ENCODE results near the gene GTF2B.
"Not testable (repeated sequence)": the region's sequence is repeated elsewhere in the genome, so short reads cannot be mapped to it uniquely, and the experiment has no call there.

Gene GTF2B

GRCh38 chr1:88897070-88897730, 5.8 kb upstream of the GTF2B start:
- TF ChIP-seq GATA1 (IDR thresholded peaks at IDR 0.05; ENCODE audit: low read depth, low read length) (no peak), POLR2A (IDR thresholded peaks at IDR 0.05; ENCODE audit: low read length) (no peak)

GRCh38 chr1:88892357-88892877, 1.1 kb upstream of the GTF2B start:
- DNase-seq: peak; percentile 45 to 70
- no peak for TF ChIP-seq POLR2A (IDR thresholded peaks at IDR 0.05; ENCODE audit: low read length)
- TF ChIP-seq GATA1 (IDR thresholded peaks at IDR 0.05; ENCODE audit: low read depth, low read length): no peak

More at GRCh38 chr1:88897070-88897730, 5.8 kb upstream of the GTF2B start:
- no peak for DNase-seq

GRCh38 chr1:88891951-88892340, 579 bp upstream of the GTF2B start:
- no peak for DNase-seq
- TF ChIP-seq GATA1 (IDR thresholded peaks at IDR 0.05; ENCODE audit: low read depth, low read length) (no peak), POLR2A (IDR thresholded peaks at IDR 0.05; ENCODE audit: low read length) (no peak)

- peak; percentile 59 to 76 for DNase-seq
- TF ChIP-seq POLR2A (IDR thresholded peaks at IDR 0.05; ENCODE audit: low read length): no peak
Measured at GRCh38 chr1:88890791-88891317, 513 bp downstream of the GTF2B start.

- no peak for TF ChIP-seq POLR2A (IDR thresholded peaks at IDR 0.05; ENCODE audit: low read length)
- DNase-seq: peak; percentile 53 to 62
Measured at GRCh38 chr1:88890131-88890530, 1.2 kb downstream of the GTF2B start.

- no peak for DNase-seq
- TF ChIP-seq GATA1 (IDR thresholded peaks at IDR 0.05; ENCODE audit: low read depth, low read length) (no peak), POLR2A (IDR thresholded peaks at IDR 0.05; ENCODE audit: low read length) (no peak)
Measured at GRCh38 chr1:88888750-88889149, 2.6 kb downstream of the GTF2B start.

GRCh38 chr1:88885933-88886332, 5.4 kb downstream of the GTF2B start:
- TF ChIP-seq GATA1 (IDR thresholded peaks at IDR 0.05; ENCODE audit: low read depth, low read length) (no peak), POLR2A (IDR thresholded peaks at IDR 0.05; ENCODE audit: low read length) (no peak)
- no peak for DNase-seq

GRCh38 chr1:88883156-88883555, 8.2 kb downstream of the GTF2B start:
- TF ChIP-seq POLR2A (IDR thresholded peaks at IDR 0.05; ENCODE audit: low read length): no peak
- no peak for TF ChIP-seq GATA1 (IDR thresholded peaks at IDR 0.05; ENCODE audit: low read depth, low read length)
- no peak for DNase-seq

- DNase-seq: not testable (repeated sequence)
Measured at GRCh38 chr1:88880717-88881116, 10.7 kb downstream of the GTF2B start.

GRCh38 chr1:88878731-88879130, 12.6 kb downstream of the GTF2B start:
- TF ChIP-seq POLR2A (IDR thresholded peaks at IDR 0.05; ENCODE audit: low read length) (no peak), GATA1 (IDR thresholded peaks at IDR 0.05; ENCODE audit: low read depth, low read length) (no peak)
- DNase-seq: peak; percentile 42 to 53

- TF ChIP-seq GATA1 (IDR thresholded peaks at IDR 0.05; ENCODE audit: low read depth, low read length): no peak
- no peak for TF ChIP-seq POLR2A (IDR thresholded peaks at IDR 0.05; ENCODE audit: low read length)
- DNase-seq: no peak
Measured at GRCh38 chr1:88877911-88878310, 13.5 kb downstream of the GTF2B start.

- DNase-seq: peak; percentile 6 to 55
Measured at GRCh38 chr1:88877382-88877825, 14.0 kb downstream of the GTF2B start.

GRCh38 chr1:88876573-88877365, 14.6 kb downstream of the GTF2B start:
- TF ChIP-seq POLR2A (IDR thresholded peaks at IDR 0.05; ENCODE audit: low read length) (no peak), GATA1 (IDR thresholded peaks at IDR 0.05; ENCODE audit: low read depth, low read length) (no peak)
- no peak for DNase-seq

More at GRCh38 chr1:88877382-88877825, 14.0 kb downstream of the GTF2B start:
- TF ChIP-seq GATA1 (IDR thresholded peaks at IDR 0.05; ENCODE audit: low read depth, low read length): no peak
- TF ChIP-seq POLR2A (IDR thresholded peaks at IDR 0.05; ENCODE audit: low read length): no peak

- TF ChIP-seq GATA1 (IDR thresholded peaks at IDR 0.05; ENCODE audit: low read depth, low read length) (no peak), POLR2A (IDR thresholded peaks at IDR 0.05; ENCODE audit: low read length) (no peak)
- DNase-seq: no peak
Measured at GRCh38 chr1:88875595-88875994, 15.8 kb downstream of the GTF2B start.

Data from erythroblast (primary cell).